Measurements from ENCODE around the gene TPP2. TPM values are rescaled to one million over a fixed set of nuclear protein-coding genes. Genes with fewer than 3 reads are reported as not detected.
A peak's percentile ranks its signal among the peaks of the same experiment; 100 is the strongest.

The TPP2 gene
- total RNA-seq, 2 donors from 2014 or later = 33.0 to 39.1 TPM

GRCh38 chr13:102702965-102703725 is 106.4 kb downstream of the TPP2 start:
- ATAC-seq (no peak), DNase-seq (no peak)
- intact Hi-C loops (cut with DNase I) = no loop called here

GRCh38 chr13:102703726-102704035 is 106.9 kb downstream of the TPP2 start:
- intact Hi-C loops (cut with DNase I) = no loop called here
- ATAC-seq = no peak
- DNase-seq = no peak

- ATAC-seq (no peak), DNase-seq (no peak)
- intact Hi-C loops (cut with DNase I) = no loop called here
Measured at GRCh38 chr13:102704238-102705058, 107.7 kb downstream of the TPP2 start.

- intact Hi-C loops (cut with DNase I) = no loop called here
- DNase-seq (no peak), ATAC-seq (peak; percentile 56 to 75)
Measured at GRCh38 chr13:102707467-102707866, 110.7 kb downstream of the TPP2 start.

GRCh38 chr13:102708211-102708610 is 111.4 kb downstream of the TPP2 start:
- ATAC-seq (no peak), DNase-seq (no peak)
- intact Hi-C loops (cut with DNase I) = no loop called here

GRCh38 chr13:102708991-102709390 is 112.2 kb downstream of the TPP2 start:
- DNase-seq (no peak), ATAC-seq (no peak)
- intact Hi-C loops (cut with DNase I) = no loop called here

- intact Hi-C loops (cut with DNase I) = no loop called here
- DNase-seq = no peak
- no peak for ATAC-seq
Measured at GRCh38 chr13:102709536-102709935, 112.8 kb downstream of the TPP2 start.

- DNase-seq (no peak), ATAC-seq (peak; percentile 53 to 63)
- intact Hi-C loops (cut with DNase I) = no loop called here
Measured at GRCh38 chr13:102710261-102710679, 113.5 kb downstream of the TPP2 start.

- intact Hi-C loops (cut with DNase I) = no loop called here
- DNase-seq (no peak), ATAC-seq (no peak)
Measured at GRCh38 chr13:102715447-102715846, 118.7 kb downstream of the TPP2 start.

- intact Hi-C loops (cut with DNase I) = no loop called here
- no peak for ATAC-seq
- DNase-seq = no peak
Measured at GRCh38 chr13:102718746-102719145, 122.0 kb downstream of the TPP2 start.

- peak in 1 of 2 donors; percentile 57 for ATAC-seq
- no peak for DNase-seq
- intact Hi-C loops (cut with DNase I) = no loop called here
Measured at GRCh38 chr13:102721800-102722231, 125.0 kb downstream of the TPP2 start.

- peak; percentile 62 to 75 for ATAC-seq
- intact Hi-C loops (cut with DNase I) = loop anchor here (2.0 to 5.0 kb wide), 3 partner anchors 122 to 144 kb away; partner anchors contain the start of gene ERCC5 (in 1 of the 2)
Measured at GRCh38 chr13:102724923-102725322, 128.1 kb downstream of the TPP2 start.

GRCh38 chr13:102726430-102726829 is 129.6 kb downstream of the TPP2 start:
- ATAC-seq (no peak), DNase-seq (no peak)
- intact Hi-C loops (cut with DNase I) = loop anchor here in 1 of 2 donors (5.0 kb wide), 1 partner anchor 144 kb away; no protein-coding TSS in a partner anchor

More at GRCh38 chr13:102724923-102725322, 128.1 kb downstream of the TPP2 start:
- no peak for DNase-seq

Other genes starting within 250 kb of the TPP2 start
- 1 to 10 TPM; 1.3 to 3.7 TPM for gene FGF14, start 194.9 kb upstream of the TPP2 start, total RNA-seq
- gene METTL21C, start 98.1 kb downstream of the TPP2 start, total RNA-seq = not detected
- gene TEX30, start 176.8 kb downstream of the TPP2 start, total RNA-seq = 1 to 10 TPM; 9.1 to 9.2 TPM
- 1 to 10 TPM; 4.0 to 4.3 TPM for gene POGLUT2, start 202.0 kb downstream of the TPP2 start, total RNA-seq
- 10 to 100 TPM; 27.7 to 29.1 TPM for gene BIVM, start 202.1 kb downstream of the TPP2 start, total RNA-seq
- gene ERCC5, start 249.0 kb downstream of the TPP2 start, total RNA-seq = 10 to 100 TPM; 27.5 to 30.6 TPM